Parathyroid adenoma (tissue), 2 donors: ENCODE measurements around the gene SELENOF.

Source experiments
- H2AFZ ChIP-seq: fragments of 300-600 bp; sonication (generic); one replicate; pipeline ENCODE4 v1.7.0; 2017; ENCODE audit warnings: antibody characterized with exemption, mild to moderate bottlenecking
- H3K27ac ChIP-seq: fragments of 300-600 bp; sonication (generic); one replicate; pipeline ENCODE4 v1.7.0; 2017
- H3K27me3 ChIP-seq: fragments of 300-600 bp; sonication (generic); one replicate; pipeline ENCODE4 v1.7.0; 2017; ENCODE audit warnings: low read length; ENCODE audit not compliant: control insufficient read depth, insufficient read depth
- H3K36me3 ChIP-seq: fragments of 300-600 bp; sonication (generic); one replicate; pipeline ENCODE4 v1.7.0; 2017; ENCODE audit warnings: low read length; ENCODE audit not compliant: control insufficient read depth, insufficient read depth
- H3K4me1 ChIP-seq: fragments of 300-600 bp; sonication (generic); one replicate; pipeline ENCODE4 v1.7.0; 2017; ENCODE audit warnings: control low read depth
- H3K4me2 ChIP-seq: fragments of 300-600 bp; sonication (generic); one replicate; pipeline ENCODE4 v1.7.0; 2017; ENCODE audit warnings: low read length
- H3K4me3 ChIP-seq: fragments of 300-600 bp; sonication (generic); one replicate; pipeline ENCODE4 v1.7.0; 2017; ENCODE audit warnings: low read depth, low read length
- H3K79me2 ChIP-seq: fragments of 300-600 bp; sonication (generic); one replicate; pipeline ENCODE4 v1.7.0; 2017; ENCODE audit warnings: control low read depth
- H3K9ac ChIP-seq: fragments of 300-600 bp; sonication (generic); one replicate; pipeline ENCODE4 v1.7.0; 2017; ENCODE audit warnings: mild to moderate bottlenecking
- H3K9me3 ChIP-seq: fragments of 300-600 bp; sonication (generic); one replicate; pipeline ENCODE4 v1.7.0; 2017; ENCODE audit warnings: low read length; ENCODE audit not compliant: control insufficient read depth
- CTCF ChIP-seq: fragments of 300-600 bp; sonication (generic); IDR thresholded peaks from one replicate; pipeline ENCODE4 v1.7.0; 2017; ENCODE audit warnings: antibody characterized with exemption, mild to moderate bottlenecking
- donor health status: primary hyperparathyroidism.

SELENOF gene

GRCh38 chr1:86942042-86942441 lies 28.1 kb upstream of the SELENOF start:
- Histone ChIP-seq H3K36me3 (no peaks in the 10 kb centered on the region), H3K27me3 (no peaks in the 10 kb centered on the region), H3K9ac (no peak overlapping the region), H3K4me3 (no peak overlapping the region), H3K9me3 (no peaks in the 10 kb centered on the region), H2AFZ (no peak overlapping the region), H3K4me2 (no peak overlapping the region), H3K4me1 (no peaks in the 10 kb centered on the region), H3K27ac (no peak overlapping the region), H3K79me2 (no peaks in the 10 kb centered on the region)
- no peak for TF ChIP-seq CTCF

- Histone ChIP-seq H3K27me3 (no peaks in the 10 kb centered on the region), H2AFZ (no peak overlapping the region), H3K36me3 (no peaks in the 10 kb centered on the region), H3K9me3 (no peaks in the 10 kb centered on the region), H3K4me3 (no peak overlapping the region), H3K9ac (no peak overlapping the region), H3K4me2 (no peak overlapping the region), H3K4me1 (no peaks in the 10 kb centered on the region), H3K27ac (no peak overlapping the region), H3K79me2 (no peaks in the 10 kb centered on the region)
- TF ChIP-seq CTCF = no peak
These were observed 26.7 kb upstream of the SELENOF start for GRCh38 chr1:86940599-86940998.

- no peaks in the 10 kb centered on the region for H3K79me2 ChIP-seq
- H3K9ac ChIP-seq = no peak overlapping the region
- no peaks in the 10 kb centered on the region for H3K9me3 ChIP-seq
- H3K4me3 ChIP-seq = no peak overlapping the region
- no peak overlapping the region for H3K27ac ChIP-seq
- H3K36me3 ChIP-seq = no peaks in the 10 kb centered on the region
- no peaks in the 10 kb centered on the region for H3K4me1 ChIP-seq
- no peak overlapping the region for H3K4me2 ChIP-seq
- no peak overlapping the region for H2AFZ ChIP-seq
- H3K27me3 ChIP-seq = no peaks in the 10 kb centered on the region
- no peak for TF ChIP-seq CTCF
These were observed 25.5 kb upstream of the SELENOF start for GRCh38 chr1:86939406-86939805.

- no peak for TF ChIP-seq CTCF
- H3K4me2 ChIP-seq = no peak overlapping the region
- H3K4me1 ChIP-seq = no peaks in the 10 kb centered on the region
- no peak overlapping the region for H2AFZ ChIP-seq
- H3K9me3 ChIP-seq = no peaks in the 10 kb centered on the region
- H3K36me3 ChIP-seq = no peaks in the 10 kb centered on the region
- no peaks in the 10 kb centered on the region for H3K27me3 ChIP-seq
- H3K9ac ChIP-seq = no peak overlapping the region
- H3K4me3 ChIP-seq = no peak overlapping the region
- no peaks in the 10 kb centered on the region for H3K79me2 ChIP-seq
- H3K27ac ChIP-seq = no peak overlapping the region
These were observed 24.9 kb upstream of the SELENOF start for GRCh38 chr1:86938855-86939254.

- Histone ChIP-seq H3K9ac (no peak overlapping the region), H3K4me3 (no peak overlapping the region), H3K4me2 (no peak overlapping the region), H3K27me3 (no peaks in the 10 kb centered on the region), H3K79me2 (no peaks in the 10 kb centered on the region), H3K27ac (no peak overlapping the region), H3K9me3 (no peaks in the 10 kb centered on the region), H3K4me1 (no peaks in the 10 kb centered on the region), H2AFZ (no peak overlapping the region), H3K36me3 (no peaks in the 10 kb centered on the region)
- TF ChIP-seq CTCF = no peak
These were observed 24.5 kb upstream of the SELENOF start for GRCh38 chr1:86938450-86938849.
